ENCODE measurements around the gene COX17. TPM values are rescaled to one million over a fixed set of nuclear protein-coding genes. Genes with fewer than 3 reads are reported as not detected.

COX17 gene
- total RNA-seq, 1 donor from 2014 or later, result 27.5 TPM

GRCh38 chr3:119673875-119674274 is 3.3 kb downstream of the COX17 start:
- Mint-ChIP-seq H3K9me3 (no peaks in the 10 kb centered on the region), H3K27me3 (ENCODE audit: low read depth) (no peaks in the 10 kb centered on the region), H3K36me3 (ENCODE audit: low read depth) (peaks cover 16% of the 10 kb centered on the region), H3K27ac (ENCODE audit: unreplicated experiment) (no peak overlapping the region), H3K4me1 (peaks cover 30% of the 10 kb centered on the region), H3K4me3 (no peak overlapping the region)
- no peak for DNase-seq (ENCODE audit: low read depth, low spot score)
- TF ChIP-seq CTCF (conservative IDR thresholded peaks at IDR 0.05), result no peak

- DNase-seq (ENCODE audit: low read depth, low spot score), result no peak
- H3K4me3 Mint-ChIP-seq, result peak overlapping the region; percentile 51
- no peak overlapping the region for H3K27ac Mint-ChIP-seq (ENCODE audit: unreplicated experiment)
- H3K36me3 Mint-ChIP-seq (ENCODE audit: low read depth), result peaks cover 16% of the 10 kb centered on the region
- peaks cover 29% of the 10 kb centered on the region for H3K4me1 Mint-ChIP-seq
- H3K9me3 Mint-ChIP-seq, result no peaks in the 10 kb centered on the region
- no peak for TF ChIP-seq CTCF (conservative IDR thresholded peaks at IDR 0.05)
- no peaks in the 10 kb centered on the region for H3K27me3 Mint-ChIP-seq (ENCODE audit: low read depth)
Observed at GRCh38 chr3:119672776-119673175, 4.4 kb downstream of the COX17 start.

- H3K27ac Mint-ChIP-seq (ENCODE audit: unreplicated experiment), result no peak overlapping the region
- H3K9me3 Mint-ChIP-seq, result no peaks in the 10 kb centered on the region
- peaks cover 15% of the 10 kb centered on the region for H3K36me3 Mint-ChIP-seq (ENCODE audit: low read depth)
- no peak for DNase-seq (ENCODE audit: low read depth, low spot score)
- no peak overlapping the region for H3K4me3 Mint-ChIP-seq
- H3K4me1 Mint-ChIP-seq, result peaks cover 6% of the 10 kb centered on the region
- no peaks in the 10 kb centered on the region for H3K27me3 Mint-ChIP-seq (ENCODE audit: low read depth)
- no peak for TF ChIP-seq CTCF (conservative IDR thresholded peaks at IDR 0.05)
Observed at GRCh38 chr3:119669906-119670570, 7.2 kb downstream of the COX17 start.

- Mint-ChIP-seq H3K9me3 (no peaks in the 10 kb centered on the region), H3K4me1 (peaks cover 4% of the 10 kb centered on the region), H3K27ac (ENCODE audit: unreplicated experiment) (no peak overlapping the region), H3K27me3 (ENCODE audit: low read depth) (no peaks in the 10 kb centered on the region), H3K36me3 (ENCODE audit: low read depth) (peaks cover 2% of the 10 kb centered on the region), H3K4me3 (no peak overlapping the region)
- no peak for TF ChIP-seq CTCF (conservative IDR thresholded peaks at IDR 0.05)
- DNase-seq (ENCODE audit: low read depth, low spot score), result no peak
Observed at GRCh38 chr3:119665954-119666559, 11.1 kb downstream of the COX17 start.

GRCh38 chr3:119664850-119665379 is 12.3 kb downstream of the COX17 start:
- no peak overlapping the region for H3K27ac Mint-ChIP-seq (ENCODE audit: unreplicated experiment)
- H3K27me3 Mint-ChIP-seq (ENCODE audit: low read depth), result no peaks in the 10 kb centered on the region
- no peak overlapping the region for H3K4me3 Mint-ChIP-seq

More at GRCh38 chr3:119664850-119665379, 12.3 kb downstream of the COX17 start:
- TF ChIP-seq CTCF (conservative IDR thresholded peaks at IDR 0.05), result no peak
- peaks cover 2% of the 10 kb centered on the region for H3K4me1 Mint-ChIP-seq
- no peaks in the 10 kb centered on the region for H3K9me3 Mint-ChIP-seq
- DNase-seq (ENCODE audit: low read depth, low spot score), result no peak
- peaks cover 2% of the 10 kb centered on the region for H3K36me3 Mint-ChIP-seq (ENCODE audit: low read depth)
